HG02840 (cell line): ENCODE results near the gene ERVW-1.

Experiments used
- ATAC-seq: cut with Tn5 transposase; IDR thresholded peaks from one replicate; pipeline ENCODE4 v1.9.1; 2021; ENCODE audit warnings: mild to moderate bottlenecking, moderate library complexity, moderate number of reproducible peaks; ENCODE audit not compliant: unreplicated experiment, low FRiP score

Gene ERVW-1

DNA sequence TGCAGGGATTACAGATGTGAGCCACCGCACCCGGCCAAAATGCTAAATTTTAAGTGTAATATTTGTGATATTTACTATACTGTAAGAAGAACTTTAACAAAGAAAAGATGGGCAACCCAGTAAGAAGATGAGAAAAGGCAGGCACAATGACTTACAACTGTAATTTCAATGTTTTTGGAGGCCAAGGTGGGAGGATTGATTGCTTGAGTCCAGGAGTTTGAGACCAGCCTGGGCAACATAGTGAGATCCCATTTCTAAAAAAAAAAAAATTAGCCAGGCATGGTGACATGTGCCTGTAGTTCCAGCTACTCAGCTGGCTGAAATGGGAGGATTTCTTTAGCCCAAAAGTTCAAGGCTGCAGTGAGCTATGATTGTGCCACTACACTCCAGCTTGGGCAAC, 42.2 kb downstream of the ERVW-1 start:
- ATAC-seq: no peak

DNA sequence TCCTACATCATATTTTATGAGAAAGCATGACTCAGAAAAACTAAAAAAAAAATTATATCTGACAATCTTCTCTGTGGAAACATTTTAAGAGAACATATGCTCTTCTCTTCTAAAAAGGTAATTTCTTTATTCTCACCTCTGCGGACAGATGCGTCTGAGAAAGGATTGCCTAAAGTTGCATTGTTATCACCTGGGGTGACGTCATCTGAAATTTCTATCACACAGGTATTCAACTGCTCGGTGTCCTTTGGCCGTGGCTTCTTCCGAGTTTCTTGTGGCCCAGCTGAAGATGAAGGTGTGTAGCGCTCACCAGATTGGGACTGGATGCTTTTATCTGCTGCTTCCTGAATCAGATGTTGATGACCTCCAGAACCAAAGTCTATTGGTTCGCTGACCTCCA, 44.7 kb downstream of the ERVW-1 start:
- ATAC-seq: no peak

DNA sequence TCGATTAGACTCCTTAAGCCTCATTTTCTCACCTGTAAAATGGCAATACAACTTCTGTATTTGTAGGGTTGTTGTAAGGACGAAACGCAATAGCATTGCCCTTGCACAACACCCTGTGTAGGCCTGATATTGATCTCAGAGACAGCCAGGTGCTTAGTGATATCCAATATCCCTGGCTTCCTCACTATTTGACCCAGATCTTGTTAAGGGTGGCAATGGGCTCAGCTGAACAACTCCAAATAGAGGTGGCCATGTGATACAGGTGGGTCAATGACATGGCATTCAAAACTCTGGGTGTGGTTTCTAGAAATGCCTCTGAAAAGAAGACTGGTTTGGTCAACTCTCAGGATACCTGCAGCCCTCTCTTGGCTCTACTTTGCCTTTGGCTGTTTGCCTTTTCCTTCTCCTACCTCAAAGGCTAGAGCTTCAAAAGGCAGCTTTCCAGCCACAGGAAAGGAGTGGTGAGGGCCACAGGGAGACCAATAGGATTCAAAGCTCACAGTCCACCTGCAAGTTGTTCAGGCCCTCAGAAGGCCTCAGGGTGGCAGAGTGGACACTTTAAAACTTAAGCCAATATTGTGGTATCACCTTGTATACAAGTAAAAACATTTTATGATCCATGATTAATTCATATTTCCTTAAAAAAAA, 45.3 kb downstream of the ERVW-1 start:
- no peak for ATAC-seq

DNA sequence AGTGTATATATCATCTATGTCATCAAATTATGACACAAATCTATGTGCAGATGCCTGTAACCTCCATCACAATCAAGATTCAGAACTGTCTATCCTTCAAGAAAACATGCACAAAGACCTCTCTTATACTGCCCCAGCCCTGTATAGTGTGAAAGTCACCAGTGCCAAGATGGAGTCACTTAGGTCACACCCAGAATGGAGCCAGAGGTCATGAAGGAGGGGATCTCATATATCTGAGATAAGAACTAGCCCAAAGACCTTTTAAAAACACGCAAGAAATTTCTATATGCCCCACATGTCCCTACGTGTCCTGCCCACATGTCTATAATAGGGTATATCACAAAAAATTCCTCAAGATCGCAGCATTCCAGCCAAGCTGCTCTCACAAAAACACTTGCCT, 50.6 kb downstream of the ERVW-1 start:
- no peak for ATAC-seq

DNA sequence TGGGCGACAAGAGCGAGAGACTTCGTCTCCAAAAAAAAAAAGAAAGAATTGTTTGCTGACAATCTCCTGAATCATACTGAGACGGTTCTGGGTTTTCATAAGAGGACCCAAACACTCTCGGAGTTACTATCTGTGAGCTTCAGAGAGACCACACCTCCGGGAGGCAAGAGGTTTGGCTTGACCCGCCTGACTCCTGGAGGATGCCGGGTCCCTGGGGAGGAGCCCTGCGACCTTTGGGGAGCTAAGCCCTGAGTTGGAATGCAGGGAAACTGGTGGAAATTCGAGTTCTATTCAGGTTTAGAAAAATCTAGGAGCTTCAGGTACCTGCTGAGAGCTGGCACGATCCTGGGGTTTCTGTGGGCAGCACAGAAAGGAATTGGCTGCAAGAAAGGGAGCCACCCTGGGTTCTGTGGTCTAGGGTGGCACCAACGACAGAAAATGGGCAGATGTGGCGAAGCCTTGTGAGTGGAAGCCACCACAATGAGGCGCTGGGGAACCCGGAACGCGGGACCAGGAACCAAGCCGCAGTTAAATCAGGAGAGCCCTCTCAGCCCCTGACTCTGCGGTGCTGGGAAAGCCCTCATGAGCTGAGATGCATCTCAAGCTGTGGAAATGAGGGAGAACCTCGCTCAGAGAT, 52.3 kb downstream of the ERVW-1 start:
- no peak for ATAC-seq

DNA sequence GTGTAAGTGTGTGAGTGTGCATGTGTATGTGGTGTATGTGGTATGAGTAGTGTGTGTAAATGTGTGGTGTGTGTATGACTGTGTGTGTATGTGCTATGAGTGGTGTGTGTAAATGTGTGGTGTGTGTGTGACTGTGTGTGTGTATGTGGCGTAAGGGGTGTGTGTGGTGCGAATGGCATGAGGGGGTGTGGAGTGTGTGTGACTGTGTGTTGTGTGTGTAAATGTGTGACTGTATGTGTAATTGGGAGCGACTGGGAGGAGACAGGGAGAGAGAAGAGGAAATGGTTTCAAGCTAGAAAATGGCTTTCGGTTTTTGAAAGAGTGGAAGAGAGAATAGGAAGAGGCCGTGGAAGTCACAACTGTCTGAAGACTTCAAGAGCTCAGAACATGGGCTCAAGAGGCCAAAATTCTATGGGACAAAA, 54.0 kb downstream of the ERVW-1 start:
- no peak for ATAC-seq

DNA sequence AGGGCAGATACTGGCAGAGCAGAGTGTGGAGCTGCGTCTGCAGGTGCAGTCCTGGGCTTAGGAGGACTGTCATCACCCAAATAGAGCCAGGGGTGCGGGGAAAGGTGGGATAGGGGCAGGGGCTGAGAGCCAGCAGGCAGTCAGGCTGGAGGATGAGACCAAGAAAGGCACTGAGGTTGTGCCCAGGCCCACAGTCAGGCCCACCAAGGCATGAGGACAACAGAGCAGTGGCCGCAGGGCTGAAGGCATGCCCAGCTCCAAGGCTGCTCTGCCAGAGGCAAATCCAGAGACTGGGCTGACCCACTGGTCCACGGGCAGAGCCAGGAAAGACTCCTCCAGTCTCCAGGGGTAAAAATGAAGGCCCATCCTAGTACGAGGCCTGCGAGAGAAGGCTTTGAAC, 54.8 kb downstream of the ERVW-1 start:
- ATAC-seq: no peak

DNA sequence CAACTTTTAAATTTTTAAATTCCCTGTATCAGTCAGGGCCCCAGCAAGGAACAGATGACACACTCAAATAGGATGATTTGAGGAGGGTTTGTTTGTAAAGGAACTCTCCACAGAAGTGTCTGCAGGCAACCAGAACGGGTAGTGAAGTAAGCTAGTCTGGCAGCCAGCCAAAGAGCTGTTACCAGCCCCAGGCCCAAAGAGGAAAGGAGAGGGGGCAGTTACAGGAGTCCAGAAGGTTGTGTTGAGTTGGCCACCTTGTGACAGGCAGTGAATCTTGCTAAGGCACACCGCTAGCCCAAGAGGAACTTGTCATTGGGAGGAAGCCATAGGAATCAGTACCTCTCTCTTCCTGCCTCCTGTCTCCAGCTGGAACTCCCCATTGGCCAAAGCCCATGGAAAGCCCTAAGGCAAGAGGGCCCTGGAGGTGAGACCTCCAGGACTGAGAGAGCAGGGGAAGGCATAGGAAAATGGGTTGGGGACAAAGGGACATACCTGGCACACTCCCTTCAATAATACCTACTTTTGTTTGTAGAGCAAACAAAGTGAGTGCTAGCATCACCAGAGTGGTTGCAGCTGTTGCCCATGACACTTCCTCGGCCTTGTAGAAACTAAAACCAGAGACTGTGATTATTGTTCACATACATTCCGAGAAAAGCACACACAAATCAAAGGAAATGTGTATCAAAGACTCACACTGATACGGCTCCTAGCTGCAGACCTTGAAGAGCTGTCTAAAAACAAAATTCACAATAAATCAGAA, 55.9 kb downstream of the ERVW-1 start:
- no peak for ATAC-seq
